Ascending aorta (tissue), 2 donors: Measurements from ENCODE around the gene LSM5. TPM values are rescaled to one million over a fixed set of nuclear protein-coding genes. Genes with fewer than 3 reads are reported as not detected.
A peak's percentile ranks its signal among the peaks of the same experiment; 100 is the strongest.

Experiments used
- DNase-seq, 2 donors: peaks; one replicate each; pipeline ENCODE4 v3.0.0-alpha.2; 2019; ENCODE audit warnings: low spot score in 2 of 2
- H3K27ac ChIP-seq, 2 donors: fragments of 200-600 bp; sonication (generic); one replicate each; pipeline ENCODE4 v1.5.1; 2016 to 2017; ENCODE audit warnings: mild to moderate bottlenecking in 1 of 2
- H3K27me3 ChIP-seq: fragments of 200-600 bp; sonication (generic); one replicate; pipeline ENCODE4 v1.5.1; 2017
- H3K36me3 ChIP-seq, 2 donors: fragments of 200-600 bp; sonication (generic); one replicate each; pipeline ENCODE4 v1.5.1; 2016
- H3K4me1 ChIP-seq, 2 donors: fragments of 200-600 bp; sonication (generic); one replicate each; pipeline ENCODE4 v1.5.1; 2016 to 2017; ENCODE audit warnings: mild to moderate bottlenecking in 1 of 2
- H3K4me3 ChIP-seq, 2 donors: fragments of 200-600 bp; sonication (generic); one replicate each; pipeline ENCODE4 v1.5.1; 2016 to 2017; ENCODE audit warnings: mild to moderate bottlenecking in 1 of 2
- H3K9me3 ChIP-seq, 2 donors: fragments of 200-600 bp; sonication (generic); one replicate each; pipeline ENCODE4 v1.5.1; 2016
- intact Hi-C: fragments of 100-400 bp; cut with DNase I; formaldehyde crosslinking; loops from one replicate; pipeline ENCODE4 v1.15.1; 2023
- total RNA-seq: library from RNA; depleted of rRNA; stranded (reverse); fragments of >200 nt; gene quantifications from one replicate; pipeline ENCODE4 v1.1.0, GENCODE V29; 2016
- TF ChIP-seq, protein P1 (sequence below), 3 experiments: fragments of 200-600 bp in 2 of 3; fragments of 450-650 bp in 1 of 3; sonication (generic) in 2 of 3; IDR thresholded peaks; one replicate each; pipeline ENCODE4 v1.5.1; 2016 to 2019; ENCODE audit warnings: antibody characterized with exemption in 3 of 3, mild to moderate bottlenecking in 1 of 3, moderate library complexity in 1 of 3

LSM5 gene
- total RNA-seq, result 20.5 TPM

DNA sequence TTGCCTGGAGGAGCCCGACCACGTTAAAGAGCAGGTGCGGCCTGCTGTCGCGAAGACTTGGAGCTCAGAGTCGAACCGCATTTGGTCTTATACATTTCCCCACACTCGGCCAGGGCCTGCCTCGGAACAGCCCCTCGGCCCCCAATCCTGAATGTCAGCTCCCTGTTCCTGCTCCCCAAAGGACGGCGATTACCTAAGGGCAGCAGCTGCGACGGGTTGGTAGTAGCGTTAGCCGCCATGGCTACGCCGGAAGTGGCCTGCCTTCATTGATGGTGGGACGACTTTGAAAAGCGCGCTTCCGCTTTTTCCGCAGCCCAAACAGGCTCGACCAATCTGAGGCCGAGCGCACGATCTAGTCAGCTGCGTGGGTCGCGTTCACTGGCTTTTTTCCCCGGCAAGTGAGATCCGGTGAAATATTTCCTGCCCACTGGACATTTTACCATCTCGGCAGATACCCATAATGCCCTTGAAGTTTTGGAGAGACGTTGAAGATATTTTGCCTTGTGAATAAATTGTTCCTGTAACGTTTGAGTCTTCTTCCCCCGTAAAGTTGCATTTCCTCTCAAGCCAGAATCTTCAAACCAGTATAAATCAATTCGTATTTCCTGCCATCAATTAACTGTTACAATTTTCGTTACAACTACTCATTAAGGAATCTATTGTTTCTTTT lies at the start of gene LSM5:
Gene LSM5, minus strand, starts transcription at position 254 of the 670 bp plus-strand sequence. Its CDS starts 15 bp downstream, at position 239.
- Histone ChIP-seq H3K4me3 (peak within 1 kb of the TSS; percentile 73 to 96), H3K36me3 (peaks cover 0 to 19% of the 10 kb centered on the region in 2 donors), H3K27ac (peak within 1 kb of the TSS; percentile 80 to 85), H3K27me3 (no peaks in the 10 kb centered on the region), H3K9me3 (no peaks in the 10 kb centered on the region), H3K4me1 (peaks cover 6 to 9% of the 10 kb centered on the region in 2 donors)
- peak; percentile 49 to 95 for DNase-seq
- TF ChIP-seq, protein P1, sequence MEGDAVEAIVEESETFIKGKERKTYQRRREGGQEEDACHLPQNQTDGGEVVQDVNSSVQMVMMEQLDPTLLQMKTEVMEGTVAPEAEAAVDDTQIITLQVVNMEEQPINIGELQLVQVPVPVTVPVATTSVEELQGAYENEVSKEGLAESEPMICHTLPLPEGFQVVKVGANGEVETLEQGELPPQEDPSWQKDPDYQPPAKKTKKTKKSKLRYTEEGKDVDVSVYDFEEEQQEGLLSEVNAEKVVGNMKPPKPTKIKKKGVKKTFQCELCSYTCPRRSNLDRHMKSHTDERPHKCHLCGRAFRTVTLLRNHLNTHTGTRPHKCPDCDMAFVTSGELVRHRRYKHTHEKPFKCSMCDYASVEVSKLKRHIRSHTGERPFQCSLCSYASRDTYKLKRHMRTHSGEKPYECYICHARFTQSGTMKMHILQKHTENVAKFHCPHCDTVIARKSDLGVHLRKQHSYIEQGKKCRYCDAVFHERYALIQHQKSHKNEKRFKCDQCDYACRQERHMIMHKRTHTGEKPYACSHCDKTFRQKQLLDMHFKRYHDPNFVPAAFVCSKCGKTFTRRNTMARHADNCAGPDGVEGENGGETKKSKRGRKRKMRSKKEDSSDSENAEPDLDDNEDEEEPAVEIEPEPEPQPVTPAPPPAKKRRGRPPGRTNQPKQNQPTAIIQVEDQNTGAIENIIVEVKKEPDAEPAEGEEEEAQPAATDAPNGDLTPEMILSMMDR (IDR thresholded peaks at IDR 0.05), result no peak
- intact Hi-C loops, result loop anchor here (5.0 to 10.0 kb wide), 4 partner anchors 47 to 572 kb away; partner anchors contain the start of gene NT5C3A

DNA sequence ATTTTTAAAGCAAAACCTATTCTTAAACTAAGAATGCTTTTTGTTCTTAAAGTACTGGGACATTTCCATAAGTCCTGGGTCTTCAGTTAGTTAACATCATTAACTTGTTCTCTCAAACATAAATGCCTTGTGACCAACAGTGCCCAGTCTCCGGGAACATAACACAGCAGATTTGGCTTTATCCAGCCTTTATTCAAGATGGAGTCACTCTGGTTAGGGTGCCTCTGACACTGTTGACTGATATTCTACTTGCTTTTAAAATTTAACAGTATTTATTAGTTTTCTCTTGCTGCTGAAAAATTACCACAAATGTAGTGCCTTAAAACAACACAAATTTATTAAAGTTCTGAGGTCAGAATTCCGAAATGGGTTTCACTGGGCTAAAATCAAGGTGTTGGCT lies 49.2 kb upstream of the LSM5 start:
- TF ChIP-seq, protein P1 (IDR thresholded peaks at IDR 0.05), result no peak
- intact Hi-C loops, result loop anchor here (5.0 kb wide), 1 partner anchor 47 kb away; the partner anchor contains the start of gene LSM5
- Histone ChIP-seq H3K4me3 (no peak overlapping the region), H3K27me3 (no peaks in the 10 kb centered on the region), H3K9me3 (no peaks in the 10 kb centered on the region), H3K4me1 (peaks cover 0 to 12% of the 10 kb centered on the region in 2 donors), H3K36me3 (peaks cover 0 to 11% of the 10 kb centered on the region in 2 donors), H3K27ac (no peak overlapping the region)
- no peak for DNase-seq

DNA sequence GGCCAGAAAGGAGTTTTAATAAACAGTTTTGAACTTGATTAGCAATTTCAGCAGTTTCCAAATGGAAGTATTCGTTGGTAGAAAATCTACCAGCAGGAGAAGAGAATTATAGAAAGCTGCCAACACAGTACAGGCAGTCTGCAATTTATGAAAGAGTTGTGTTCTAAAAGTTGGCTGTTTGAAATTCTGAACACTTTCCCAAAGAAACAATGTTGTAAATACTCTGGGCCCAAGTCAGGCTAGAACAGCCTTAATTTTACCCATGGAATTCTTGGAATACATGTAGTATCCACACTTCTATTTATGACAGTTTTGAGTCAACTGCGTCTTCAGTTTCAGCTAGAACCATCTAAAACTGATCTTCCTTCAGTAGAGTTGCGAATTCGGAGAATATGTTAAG lies 47.6 kb upstream of the LSM5 start:
- DNase-seq, result no peak
- no peak overlapping the region for H3K4me3 ChIP-seq
- intact Hi-C loops, result loop anchor here (5.0 kb wide), 1 partner anchor 45 kb away; the partner anchor contains the start of gene LSM5
- H3K36me3 ChIP-seq, result no peaks in the 10 kb centered on the region
- H3K27me3 ChIP-seq, result no peaks in the 10 kb centered on the region
- TF ChIP-seq, protein P1 (IDR thresholded peaks at IDR 0.05), result no peak
- no peaks in the 10 kb centered on the region for H3K9me3 ChIP-seq
- H3K27ac ChIP-seq, result no peak overlapping the region
- peaks cover 0 to 14% of the 10 kb centered on the region in 2 donors for H3K4me1 ChIP-seq

DNA sequence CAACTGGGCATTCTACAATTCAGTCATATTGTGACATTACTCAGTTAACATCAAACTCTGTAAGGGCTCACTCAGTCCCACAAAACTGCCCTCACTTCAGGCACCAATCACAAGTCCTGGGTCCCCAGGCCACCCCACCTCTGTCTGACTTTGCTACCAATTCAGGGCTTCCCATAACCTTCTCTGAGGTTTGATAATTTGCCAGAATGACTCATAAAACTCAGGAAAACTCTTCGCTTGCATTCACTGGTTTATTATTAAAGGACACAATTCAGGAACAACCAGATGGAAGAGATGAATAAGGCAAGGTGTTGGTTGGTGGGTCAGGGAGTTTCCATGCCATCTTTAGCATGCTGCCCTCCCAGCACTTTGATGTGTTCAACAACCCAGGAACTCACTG lies 46.4 kb upstream of the LSM5 start:
- no peak overlapping the region for H3K4me3 ChIP-seq
- H3K4me1 ChIP-seq, result peaks cover 0 to 14% of the 10 kb centered on the region in 2 donors
- H3K36me3 ChIP-seq, result no peaks in the 10 kb centered on the region
- intact Hi-C loops, result loop anchor here (5.0 kb wide), 1 partner anchor 44 kb away; the partner anchor contains the start of gene LSM5
- no peaks in the 10 kb centered on the region for H3K9me3 ChIP-seq
- H3K27me3 ChIP-seq, result no peaks in the 10 kb centered on the region
- H3K27ac ChIP-seq, result no peak overlapping the region
- TF ChIP-seq, protein P1 (IDR thresholded peaks at IDR 0.05), result no peak
- no peak for DNase-seq

DNA sequence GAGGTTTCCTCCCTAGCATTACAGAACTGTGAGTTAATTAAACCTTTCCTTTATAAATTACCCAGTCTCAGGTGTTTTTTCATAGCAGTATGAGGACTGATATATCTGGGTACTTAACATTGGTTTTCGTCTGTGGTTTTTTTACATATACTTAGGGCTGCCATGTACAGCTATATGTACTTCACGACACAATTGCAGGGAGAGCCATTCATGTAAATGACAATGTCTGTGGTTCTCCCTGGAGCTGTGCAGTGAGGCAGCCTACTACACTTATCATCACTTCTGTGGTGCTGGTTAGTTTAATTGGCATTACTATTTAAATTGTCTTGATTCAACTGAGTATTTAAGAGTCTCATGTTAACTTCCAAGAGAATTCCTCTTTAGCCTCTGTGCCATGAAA lies 45.8 kb upstream of the LSM5 start:
- peaks cover 0 to 14% of the 10 kb centered on the region in 2 donors for H3K4me1 ChIP-seq
- no peak overlapping the region for H3K27ac ChIP-seq
- TF ChIP-seq, protein P1 (IDR thresholded peaks at IDR 0.05), result no peak
- no peaks in the 10 kb centered on the region for H3K9me3 ChIP-seq
- no peaks in the 10 kb centered on the region for H3K27me3 ChIP-seq
- intact Hi-C loops, result loop anchor here (5.0 kb wide), 1 partner anchor 44 kb away; the partner anchor contains the start of gene LSM5
- H3K4me3 ChIP-seq, result no peak overlapping the region
- no peaks in the 10 kb centered on the region for H3K36me3 ChIP-seq
- no peak for DNase-seq
